Sigmoid colon (tissue), 7 donors: ENCODE measurements around the gene SERF1A. TPM values are rescaled to one million over a fixed set of nuclear protein-coding genes. Genes with fewer than 3 reads are reported as not detected.

Experiments used
- polyA plus RNA-seq, 3 donors: library from polyadenylated mRNA; stranded (reverse); fragments of 200-250 nt; gene quantifications; one replicate each; pipeline ENCODE4 v1.2.3, GENCODE V29; 2013
- small RNA-seq, 3 donors: library from RNA; depleted of rRNA; stranded (forward); fragments of <200 nt; gene quantifications; one replicate each; pipeline ENCODE3, GENCODE V24; 2016
- total RNA-seq, 4 donors: library from RNA; depleted of rRNA; stranded (reverse); fragments of >200 nt; gene quantifications; one replicate each; pipeline ENCODE4 v1.1.0, GENCODE V29; 2016
- donor health status: healthy with polysubstance abuse.
- donor health status: Bipolar disorder and iron deficiency.
- donor health status: healthy.

Gene SERF1A
- total and polyA plus RNA-seq, 7 donors: 2.2 to 29.0 (median 8.9) TPM

Small RNA genes within 50 kb of the gene (small RNA-seq; reads per million reads assigned to genes)
- 0 reads per million in 3 donors for gene CDH12P1

Other genes with a start within 250 kb of the SERF1A start
- gene SMN1, start 24.4 kb downstream of the SERF1A start, total RNA-seq: 10 to 100 TPM; 24.4 to 41.5 (median 32.7) TPM
- gene SMN1, start 24.4 kb downstream of the SERF1A start, polyA plus RNA-seq: 10 to 100 TPM; 27.0 to 39.5 (median 27.0) TPM
- 10 to 100 TPM; 17.1 to 27.6 (median 24.5) TPM for gene NAIP, start 124.7 kb downstream of the SERF1A start, total RNA-seq
- 1 to 10 TPM; 3.9 to 7.2 (median 4.2) TPM for gene NAIP, start 124.7 kb downstream of the SERF1A start, polyA plus RNA-seq
- 10 to 100 TPM in 3 of 4 donors, 1 to 10 TPM in 1; 9.4 to 34.2 (median 17.1) TPM for gene GTF2H2, start 167.0 kb downstream of the SERF1A start, total RNA-seq
- 10 to 100 TPM in 2 of 3 donors, 1 to 10 TPM in 1; 9.0 to 15.2 (median 10.6) TPM for gene GTF2H2, start 167.0 kb downstream of the SERF1A start, polyA plus RNA-seq